Measurements from ENCODE around the gene ELOVL4. TPM values are rescaled to one million over a fixed set of nuclear protein-coding genes. Genes with fewer than 3 reads are reported as not detected.

The ELOVL4 gene
- total and polyA plus RNA-seq, 8 donors, result 0.68 to 1.7 (median 1.1) TPM

- H3K27me3 ChIP-seq, result peaks cover 30 to 49% of the 10 kb centered on the region in 2 donors
- ATAC-seq (no peak), DNase-seq (no peak)
- TF ChIP-seq CTCF (IDR thresholded peaks at IDR 0.05), result no peak
- H3K4me3 ChIP-seq, result no peak overlapping the region
- no peak overlapping the region for H3K27ac ChIP-seq
- H3K4me1 ChIP-seq, result peaks cover 0 to 13% of the 10 kb centered on the region in 2 donors
- no peaks in the 10 kb centered on the region for H3K36me3 ChIP-seq
- H3K9me3 ChIP-seq, result no peaks in the 10 kb centered on the region
- intact Hi-C loops (cut with DNase I), result no loop called here
Observed at GRCh38 chr6:79943133-79943532, 4.2 kb downstream of the ELOVL4 start.

- ATAC-seq (no peak), DNase-seq (no peak)
- H3K4me1 ChIP-seq, result peaks cover 0 to 5% of the 10 kb centered on the region in 2 donors
- no peak for TF ChIP-seq CTCF (IDR thresholded peaks at IDR 0.05)
- no peak overlapping the region for H3K4me3 ChIP-seq
- no peaks in the 10 kb centered on the region for H3K9me3 ChIP-seq
- H3K27ac ChIP-seq, result no peak overlapping the region
- no peaks in the 10 kb centered on the region for H3K36me3 ChIP-seq
- H3K27me3 ChIP-seq, result peaks cover 14 to 34% of the 10 kb centered on the region in 2 donors
- intact Hi-C loops (cut with DNase I), result no loop called here
Observed at GRCh38 chr6:79941489-79942151, 5.7 kb downstream of the ELOVL4 start.

- Histone ChIP-seq H3K27me3 (no peaks in the 10 kb centered on the region), H3K4me3 (no peak overlapping the region), H3K27ac (no peak overlapping the region), H3K9me3 (no peaks in the 10 kb centered on the region), H3K4me1 (no peaks in the 10 kb centered on the region), H3K36me3 (no peaks in the 10 kb centered on the region)
- no peak for DNase-seq
- ATAC-seq, result no peak
- TF ChIP-seq CTCF (IDR thresholded peaks at IDR 0.05), result no peak
- intact Hi-C loops (cut with DNase I), result no loop called here
Observed at GRCh38 chr6:79928478-79928998, 18.8 kb downstream of the ELOVL4 start.

GRCh38 chr6:79927758-79928157, 19.6 kb downstream of the ELOVL4 start:
- Histone ChIP-seq H3K9me3 (no peaks in the 10 kb centered on the region), H3K27me3 (no peaks in the 10 kb centered on the region), H3K27ac (no peak overlapping the region), H3K4me3 (no peak overlapping the region), H3K36me3 (no peaks in the 10 kb centered on the region), H3K4me1 (no peaks in the 10 kb centered on the region)
- ATAC-seq (no peak), DNase-seq (no peak)
- no peak for TF ChIP-seq CTCF (IDR thresholded peaks at IDR 0.05)
- intact Hi-C loops (cut with DNase I), result no loop called here

- no peaks in the 10 kb centered on the region for H3K27me3 ChIP-seq
- intact Hi-C loops (cut with DNase I), result no loop called here
- H3K4me1 ChIP-seq, result no peaks in the 10 kb centered on the region
- no peaks in the 10 kb centered on the region for H3K9me3 ChIP-seq
- DNase-seq, result no peak
- ATAC-seq, result no peak
- no peak for TF ChIP-seq CTCF (IDR thresholded peaks at IDR 0.05)
- H3K36me3 ChIP-seq, result no peaks in the 10 kb centered on the region
- H3K4me3 ChIP-seq, result no peak overlapping the region
- no peak overlapping the region for H3K27ac ChIP-seq
Observed at GRCh38 chr6:79923270-79923669, 24.1 kb downstream of the ELOVL4 start.
